Fibroblast of lung (primary cell): Measurements from ENCODE around the gene ARFRP1. TPM values are rescaled to one million over a fixed set of nuclear protein-coding genes. Genes with fewer than 3 reads are reported as not detected.
"Not testable (repeated sequence)": the region's sequence is repeated elsewhere in the genome, so short reads cannot be mapped to it uniquely, and the experiment has no call there.

Experiments used
- DNase-seq, 2 donors: peaks; one replicate each; pipeline versions ENCODE4 v3.0.0 to v3.0.0-alpha.2; 2010; ENCODE audit warnings: low read depth in 2 of 2
- H2AFZ ChIP-seq: 2 replicates; pipeline ENCODE4 v1.5.1; 2012; ENCODE audit warnings: low read length, control low read depth, inconsistent platforms
- H3K27ac ChIP-seq: 2 replicates; pipeline ENCODE4 v1.5.1; 2011; ENCODE audit warnings: low read length, control low read depth; ENCODE audit not compliant: insufficient read depth
- H3K27me3 ChIP-seq: 2 replicates; pipeline ENCODE4 v1.5.1; 2011; ENCODE audit warnings: mild to moderate bottlenecking, low read length; ENCODE audit not compliant: control insufficient read depth, insufficient read depth
- H3K36me3 ChIP-seq: 2 replicates; pipeline ENCODE4 v1.5.1; 2011; ENCODE audit warnings: low read length; ENCODE audit not compliant: control insufficient read depth, insufficient read depth
- H3K4me1 ChIP-seq: 2 replicates; pipeline ENCODE4 v1.5.1; 2011; ENCODE audit warnings: low read length; ENCODE audit not compliant: control insufficient read depth, insufficient read depth; ENCODE audit errors: extremely low read depth
- H3K4me2 ChIP-seq: 2 replicates; pipeline ENCODE4 v1.5.1; 2011; ENCODE audit warnings: low read length, control low read depth; ENCODE audit not compliant: insufficient read depth; ENCODE audit errors: extremely low read depth
- H3K4me3 ChIP-seq, 4 experiments: fragments of 200-600 bp in 1 of 4; sonication (generic) in 1 of 4; replicated peaks in 1 of 4; 2 replicates each; pipeline ENCODE4 v1.5.1; 2011 to 2016; ENCODE audit warnings: low read length in 4 of 4, low read depth in 3 of 4, mild to moderate bottlenecking in 3 of 4, control low read depth in 2 of 4, inconsistent platforms in 1 of 4, mixed read lengths in 1 of 4; ENCODE audit not compliant: insufficient read depth in 1 of 4; ENCODE audit errors: control extremely low read depth in 1 of 4
- H3K79me2 ChIP-seq: 2 replicates; pipeline ENCODE4 v1.5.1; 2012; ENCODE audit warnings: mild to moderate bottlenecking, low read length, inconsistent platforms; ENCODE audit not compliant: control insufficient read depth, insufficient read depth
- H3K9ac ChIP-seq: 2 replicates; pipeline ENCODE4 v1.5.1; 2011; ENCODE audit warnings: mild to moderate bottlenecking, low read length, control low read depth; ENCODE audit not compliant: insufficient read depth
- H3K9me3 ChIP-seq: 2 replicates; pipeline ENCODE4 v1.5.1; 2012; ENCODE audit warnings: low read depth, low read length; ENCODE audit not compliant: control insufficient read depth, insufficient read depth
- H4K20me1 ChIP-seq: 2 replicates; pipeline ENCODE4 v1.5.1; 2011; ENCODE audit warnings: low read length; ENCODE audit not compliant: control insufficient read depth, insufficient read depth; ENCODE audit errors: extremely low read depth
- CTCF ChIP-seq, 2 donors: IDR thresholded peaks in 1 of 2; conservative IDR thresholded peaks in 1 of 2; 1 replicate in 1 of 2; 2 replicates in 1 of 2; pipeline ENCODE4 v1.5.1; 2011 to 2012; ENCODE audit warnings: low read length in 2 of 2, control low read depth in 1 of 2, inconsistent platforms in 1 of 2, low read depth in 1 of 2, mild to moderate bottlenecking in 1 of 2
- EZH2 ChIP-seq: IDR thresholded peaks from 2 replicates; pipeline ENCODE4 v1.5.1; 2012; ENCODE audit warnings: low read length, control low read depth, mild to moderate bottlenecking; ENCODE audit errors: missing control alignments
- polyA plus RNA-seq, 2 donors: library from polyadenylated mRNA; depleted of rRNA in 1 of 2; stranded (reverse) in 1 of 2; unstranded in 1 of 2; fragments of >200 nt; gene quantifications; 2 replicates each; pipeline ENCODE4 v1.2.1, GENCODE V29; 2011 to 2012; ENCODE audit warnings: missing spikeins in 1 of 2
- total RNA-seq: library from RNA; depleted of rRNA; stranded (reverse); fragments of >200 nt; gene quantifications from 2 replicates; pipeline ENCODE4 v1.2.1, GENCODE V29; 2014

The ARFRP1 gene
- total and polyA plus RNA-seq, 2 donors (not counting 1 experiment from before 2014, with no cell fraction given), result 34.6 to 35.0 TPM

GRCh38 chr20:63653041-63653973, 54.5 kb downstream of the ARFRP1 start, which contains the start of gene STMN3:
Gene STMN3, minus strand, starts transcription at chr20:63653424. Its CDS starts 79 bp downstream, at chr20:63653345.
- Histone ChIP-seq H2AFZ (no peak within 1 kb of the TSS), H3K9ac (peak within 1 kb of the TSS; percentile 23), H3K27ac (no peak within 1 kb of the TSS), H4K20me1 (no peaks in the 10 kb centered on the region), H3K79me2 (no peaks in the 10 kb centered on the region), H3K27me3 (no peaks in the 10 kb centered on the region), H3K4me3 (peak within 1 kb of the TSS; percentile 39 to 62 (median 52)), H3K36me3 (no peaks in the 10 kb centered on the region), H3K4me1 (no peaks in the 10 kb centered on the region), H3K9me3 (no peaks in the 10 kb centered on the region), H3K4me2 (peak within 1 kb of the TSS; percentile 80)
- no peak for TF ChIP-seq EZH2
- TF ChIP-seq CTCF (conservative IDR thresholded peaks at IDR 0.05 in 1 of 2, IDR thresholded peaks at IDR 0.05 in 1 of 2; ENCODE audit: low read depth in 1 of 2, low read length in 2 of 2), result no peak
- DNase-seq, result peak; percentile 95 to 96

GRCh38 chr20:63652192-63652980, 55.4 kb downstream of the ARFRP1 start:
- TF ChIP-seq EZH2, result no peak
- no peak overlapping the region for H3K9ac ChIP-seq

DNA sequence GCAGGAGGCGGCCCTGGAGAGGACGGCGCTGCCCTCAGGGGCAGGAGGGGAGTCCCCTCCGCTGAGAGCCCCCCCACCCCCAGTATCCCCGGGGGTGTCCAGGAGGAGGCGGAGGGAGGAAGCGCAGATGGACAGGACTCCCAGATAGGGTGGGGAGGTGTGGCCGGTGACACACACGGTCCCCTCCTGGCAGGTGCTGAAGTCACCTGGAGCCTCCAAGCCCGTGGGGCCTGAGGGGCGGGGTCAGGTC, 55.9 kb downstream of the ARFRP1 start:
- H3K27ac ChIP-seq, result no peak overlapping the region
- peak overlapping the region; percentile 39 to 62 (median 52) for H3K4me3 ChIP-seq
- no peak overlapping the region for H2AFZ ChIP-seq
- TF ChIP-seq EZH2 (no peak), CTCF (conservative IDR thresholded peaks at IDR 0.05 in 1 of 2, IDR thresholded peaks at IDR 0.05 in 1 of 2; ENCODE audit: low read depth in 1 of 2, low read length in 2 of 2) (no peak)
- no peaks in the 10 kb centered on the region for H3K79me2 ChIP-seq
- H4K20me1 ChIP-seq, result no peaks in the 10 kb centered on the region
- no peaks in the 10 kb centered on the region for H3K9me3 ChIP-seq
- H3K4me2 ChIP-seq, result peak overlapping the region; percentile 80
- DNase-seq, result no peak
- H3K4me1 ChIP-seq, result no peaks in the 10 kb centered on the region
- H3K27me3 ChIP-seq, result no peaks in the 10 kb centered on the region
- no peaks in the 10 kb centered on the region for H3K36me3 ChIP-seq
- H3K9ac ChIP-seq, result no peak overlapping the region

More at GRCh38 chr20:63652192-63652980, 55.4 kb downstream of the ARFRP1 start:
- Histone ChIP-seq H3K27me3 (no peaks in the 10 kb centered on the region), H3K36me3 (no peaks in the 10 kb centered on the region), H4K20me1 (no peaks in the 10 kb centered on the region), H3K4me3 (peak overlapping the region; percentile 39 to 62 (median 52)), H3K27ac (no peak overlapping the region), H3K4me1 (no peaks in the 10 kb centered on the region), H2AFZ (no peak overlapping the region), H3K9me3 (no peaks in the 10 kb centered on the region), H3K79me2 (no peaks in the 10 kb centered on the region), H3K4me2 (peak overlapping the region; percentile 80)
- DNase-seq, result peak in 1 of 2 donors; percentile 37

- H3K4me1 ChIP-seq, H3K79me2 ChIP-seq, H3K4me2 ChIP-seq, H2AFZ ChIP-seq, H3K27ac ChIP-seq, H3K9me3 ChIP-seq, H3K27me3 ChIP-seq, H3K36me3 ChIP-seq, H3K9ac ChIP-seq, H3K4me3 ChIP-seq, H4K20me1 ChIP-seq, DNase-seq: not testable (repeated sequence)
Observed at GRCh38 chr20:63650486-63650885, 57.3 kb downstream of the ARFRP1 start.
